HepG2 (cell line): ENCODE measurements around the gene NFKB1. TPM values are rescaled to one million over a fixed set of nuclear protein-coding genes. Genes with fewer than 3 reads are reported as not detected.
A peak's percentile ranks its signal among the peaks of the same experiment; 100 is the strongest.

Source experiments
- ATAC-seq: fragments of 200-7000 bp; cut with Tn5 transposase; 3 replicates; pipeline ENCODE4 v1.9.1; 2020; ENCODE audit warnings: mild to moderate bottlenecking, moderate library complexity
- BruUV-seq: library from RNA; stranded (reverse); fragments of 400-500 nt; replicated peaks from 2 replicates; lab custom pipeline; 2021; lab: Mats Ljungman, UMichigan
- CTCF ChIA-PET: fragments of 300-600 bp; formaldehyde crosslinking; extraction: SDS; loops from one replicate; lab custom pipeline; 2021; ENCODE audit warnings: low total read pairs, inconsistent platforms, low intra/inter-chr PET ratio; lab: Yijun Ruan, JAX
- POLR2A ChIA-PET: fragments of 350-600 bp; sonication (Branson Sonifier 250); formaldehyde crosslinking; loops from one replicate; lab custom pipeline; 2020; ENCODE audit warnings: antibody characterized with exemption, inconsistent platforms; lab: Yijun Ruan, JAX
- DNase-seq: peaks from one replicate; pipeline ENCODE4 v3.0.0-alpha.2; 2015; ENCODE audit warnings: low spot score
- FAIRE-seq: peaks from 3 replicates; lab custom pipeline; 2011; peaks lifted over from hg19 to GRCh38; lab: Jason Lieb, UNC
- H2AFZ ChIP-seq: one replicate; pipeline ENCODE4 v1.6.1; 2011; ENCODE audit warnings: low read length, inconsistent platforms
- H3K27ac ChIP-seq: fragments of 300-600 bp; 3 replicates; pipeline ENCODE4 v1.8.0; 2011; ENCODE audit warnings: mixed run types, mild to moderate bottlenecking, mixed read lengths, low read length, inconsistent platforms; ENCODE audit not compliant: insufficient read depth; ENCODE audit errors: extremely low read length
- H3K27me3 ChIP-seq, 2 experiments: fragments of 200-600 bp in 1 of 2; 2 replicates in 1 of 2; 3 replicates in 1 of 2; pipeline versions ENCODE4 v1.6.0 to v1.8.0; 2011; ENCODE audit warnings: low read length in 2 of 2, mild to moderate bottlenecking in 2 of 2, moderate library complexity in 2 of 2, inconsistent platforms in 1 of 2; ENCODE audit not compliant: insufficient read depth in 2 of 2, control insufficient read depth in 1 of 2
- H3K36me3 ChIP-seq, 2 experiments: fragments of 200-600 bp in 1 of 2; replicated peaks in 1 of 2; 2 replicates in 1 of 2; 3 replicates in 1 of 2; pipeline versions ENCODE4 v1.5.1 to v1.8.0; 2011; ENCODE audit warnings: low read length in 2 of 2, inconsistent platforms in 1 of 2; ENCODE audit not compliant: insufficient read depth in 2 of 2, control insufficient read depth in 1 of 2
- H3K4me1 ChIP-seq: 2 replicates; pipeline ENCODE4 v1.5.1; 2012; ENCODE audit warnings: low read length, inconsistent platforms; ENCODE audit not compliant: insufficient read depth
- H3K4me2 ChIP-seq: 2 replicates; pipeline ENCODE4 v1.6.0; 2011; ENCODE audit warnings: low read depth, low read length, inconsistent platforms
- H3K4me3 ChIP-seq, 3 experiments: fragments of 200-600 bp in 1 of 3; sonication (generic), shearing (Covaris generic) in 1 of 3; replicated peaks in 1 of 3; 2 replicates each; pipeline ENCODE4 v1.5.1; 2011 to 2016; ENCODE audit warnings: low read length in 3 of 3, inconsistent platforms in 2 of 3, low read depth in 2 of 3, mild to moderate bottlenecking in 2 of 3, control low read depth in 1 of 3, mixed read lengths in 1 of 3; ENCODE audit not compliant: insufficient read depth in 1 of 3
- H3K79me2 ChIP-seq: one replicate; pipeline ENCODE4 v1.6.1; 2011; ENCODE audit warnings: low read length, inconsistent platforms; ENCODE audit not compliant: insufficient read depth
- H3K9ac ChIP-seq: 2 replicates; pipeline ENCODE4 v1.6.0; 2011; ENCODE audit warnings: mild to moderate bottlenecking, low read depth, low read length, inconsistent platforms; ENCODE audit not compliant: insufficient read depth
- H3K9me3 ChIP-seq: 2 replicates; pipeline ENCODE4 v1.5.1; 2012; ENCODE audit warnings: mild to moderate bottlenecking, low read length
- H4K20me1 ChIP-seq: 2 replicates; pipeline ENCODE4 v1.6.0; 2011; ENCODE audit warnings: inconsistent platforms, mild to moderate bottlenecking, low read length, moderate library complexity; ENCODE audit not compliant: insufficient read depth
- MAFK ChIP-seq, 2 experiments: IDR thresholded peaks in 1 of 2; conservative IDR thresholded peaks in 1 of 2; 2 replicates each; pipeline ENCODE4 v1.6.1; 2011; ENCODE audit warnings: improper control_type of control experiment in 2 of 2, low read length in 2 of 2
- MED1 ChIP-seq: sonication (generic); formaldehyde crosslinking; IDR thresholded peaks from 2 replicates; pipeline ENCODE4 v1.4.0; 2020; ENCODE audit warnings: missing genetic modification reagents
- MLXIP ChIP-seq: sonication (generic); formaldehyde crosslinking; IDR thresholded peaks from 2 replicates; pipeline ENCODE4 v1.9.0; 2021; ENCODE audit warnings: missing genetic modification reagents, borderline replicate concordance
- NFKB2 ChIP-seq: sonication (generic); formaldehyde crosslinking; IDR thresholded peaks from 2 replicates; pipeline ENCODE4 v1.4.0; 2020; ENCODE audit warnings: missing genetic modification reagents, borderline replicate concordance
- RAD21 ChIP-seq: fragments of 450-650 bp; formaldehyde crosslinking; IDR thresholded peaks from 2 replicates; pipeline ENCODE4 v1.5.0; 2020; ENCODE audit warnings: mild to moderate bottlenecking
- RNF2 ChIP-seq: fragments of 450-650 bp; conservative IDR thresholded peaks from 2 replicates; pipeline ENCODE4 v1.6.1; 2016; ENCODE audit warnings: low read depth
- SAP130 ChIP-seq: IDR thresholded peaks from 2 replicates; pipeline ENCODE4 v1.6.1; 2016; ENCODE audit warnings: low read depth
- ZNF10 ChIP-seq: sonication (generic); formaldehyde crosslinking; IDR thresholded peaks from 2 replicates; pipeline ENCODE4 v1.4.0; 2020; ENCODE audit warnings: mild to moderate bottlenecking, low read depth, missing genetic modification reagents, borderline replicate concordance
- ZNF253 ChIP-seq: sonication (generic); formaldehyde crosslinking; IDR thresholded peaks from 2 replicates; pipeline ENCODE4 v1.8.0; 2022; ENCODE audit warnings: mild to moderate bottlenecking, missing genetic modification reagents, borderline replicate concordance
- ZNF644 ChIP-seq: IDR thresholded peaks from 2 replicates; pipeline ENCODE4 v1.6.1; 2016; ENCODE audit warnings: low read depth
- ZNF749 ChIP-seq: sonication (generic); formaldehyde crosslinking; IDR thresholded peaks from 2 replicates; pipeline ENCODE4 v1.8.0; 2022; ENCODE audit warnings: mild to moderate bottlenecking, missing genetic modification reagents, moderate library complexity, borderline replicate concordance
- WGBS: methylation state at CpG from one replicate; pipeline ENCODE4 v1.1.6; 2017; ENCODE audit warnings: low lambda C conversion rate; 5-methylcytosine and 5-hydroxymethylcytosine counted together
- in situ Hi-C: cut with HindIII; loops from 2 replicates; pipeline ENCODE4 v1.10.0; 2017; ENCODE audit warnings: low pct_unique_long_range_greater_than_20kb; ENCODE audit not compliant: extremely low pct_ligation_motif_present
- intact Hi-C: fragments of 100-400 bp; cut with micrococcal nuclease; formaldehyde crosslinking; loops from one replicate; pipeline ENCODE4 v1.10.0; 2022; ENCODE audit not compliant: unreplicated experiment
- polyA plus RNA-seq, 8 experiments: library from polyadenylated mRNA; depleted of rRNA in 3 of 8; stranded (reverse) in 7 of 8; unstranded in 1 of 8; fragments of >200 nt; fragmentation: Illumina TruSeq in 4 of 8; extraction: Trizol in 4 of 8; gene quantifications; 2 replicates each; pipeline versions ENCODE4 v1.2.1 to v1.2.3, GENCODE V29; 2011 to 2016; ENCODE audit warnings: low read depth in 4 of 8, missing spikeins in 1 of 8, mixed read lengths in 1 of 8; ENCODE audit not compliant: insufficient read depth in 1 of 8
- total RNA-seq, 5 experiments: library from RNA; depleted of rRNA; stranded (reverse); fragments of >200 nt; fragmentation: Illumina TruSeq; extraction: Trizol; gene quantifications; 2 replicates each; pipeline ENCODE4 v1.2.3, GENCODE V29; 2016; ENCODE audit warnings: low read depth in 1 of 5
- TF ChIP-seq, protein P1 (sequence below): sonication (generic); formaldehyde crosslinking; conservative IDR thresholded peaks from 2 replicates; pipeline ENCODE4 v1.5.0; 2020; ENCODE audit warnings: missing genetic modification reagents
- TF ChIP-seq, protein P2 (sequence below): sonication (generic); formaldehyde crosslinking; IDR thresholded peaks from 2 replicates; pipeline ENCODE4 v1.8.0; 2023; ENCODE audit warnings: mild to moderate bottlenecking, missing genetic modification reagents
- TF ChIP-seq, protein P3 (sequence below): sonication (generic); formaldehyde crosslinking; IDR thresholded peaks from 2 replicates; pipeline ENCODE4 v1.5.1; 2020; ENCODE audit warnings: missing genetic modification reagents, mild to moderate bottlenecking, borderline replicate concordance

Gene NFKB1
- total and polyA plus RNA-seq, 2 of the 13 experiments (the other 11 are each of a cell fraction or from before 2014, with no cell fraction given): 15.4 to 31.6 TPM

DNA sequence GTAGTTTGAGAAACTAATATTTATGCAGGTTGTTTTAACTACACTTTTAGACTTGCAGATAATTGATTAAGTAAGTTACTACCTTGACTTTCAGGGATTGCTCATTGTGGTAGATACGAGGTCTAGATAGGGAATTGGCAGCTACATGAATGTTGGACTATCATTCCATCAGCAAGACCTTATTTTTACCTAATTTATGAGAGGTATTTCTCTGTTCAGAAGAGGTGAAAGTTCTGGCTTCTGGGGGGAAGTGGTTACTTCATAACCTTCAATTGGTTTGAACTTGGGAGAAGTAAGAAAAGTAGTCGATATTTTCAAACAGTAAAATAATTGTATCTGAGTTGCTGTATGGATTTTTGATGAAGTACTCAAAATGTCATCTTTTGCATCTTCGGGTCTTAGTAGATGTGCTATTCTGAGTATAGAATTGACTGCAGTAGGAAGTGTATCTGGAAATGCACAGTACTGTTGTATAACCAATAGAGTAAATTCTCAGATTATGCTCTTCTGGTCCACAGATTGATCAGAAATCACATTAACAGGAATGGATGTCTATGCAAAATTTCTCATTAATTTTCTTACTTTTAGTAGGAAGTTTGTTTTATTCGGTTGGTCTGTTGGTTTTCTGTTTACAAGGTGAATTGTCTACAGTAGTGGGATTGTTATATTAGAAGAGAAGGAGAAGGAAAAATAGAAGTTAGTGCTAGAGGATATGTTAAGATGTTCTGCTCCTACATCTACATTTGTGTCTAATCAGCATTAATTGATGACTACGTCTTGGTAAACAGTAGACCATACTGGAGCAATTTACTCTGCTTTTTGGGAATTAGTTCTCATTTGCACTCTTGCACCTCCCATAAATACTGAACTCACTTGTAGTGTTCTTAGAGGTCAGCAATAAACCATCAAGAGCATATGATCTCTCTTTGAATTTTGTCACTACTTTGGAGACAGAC, 3.0 kb downstream of the NFKB1 start:
- H2AFZ ChIP-seq: no peak overlapping the region
- BruUV-seq: no TSS peak
- ChIA-PET POLR2A (interaction anchor here (1.1 kb wide), 2 partner anchors 61 to 117 kb away, joined by 3 read pairs; no protein-coding TSS in a partner anchor), CTCF (no interaction called here)
- H3K36me3 ChIP-seq: no peaks in the 10 kb centered on the region
- no peaks in the 10 kb centered on the region for H3K27me3 ChIP-seq
- H3K4me1 ChIP-seq: peaks cover 37% of the 10 kb centered on the region
- H3K79me2 ChIP-seq: peaks cover 69% of the 10 kb centered on the region
- in situ Hi-C loops (no loop called here), intact Hi-C loops (loop anchor here (5.0 kb wide), 4 partner anchors 73 to 513 kb away; partner anchors contain the start of genes SLC9B1 and UBE2D3)
- H3K4me2 ChIP-seq: peak overlapping the region; percentile 75
- ATAC-seq: no peak
- H3K27ac ChIP-seq: peak overlapping the region; percentile 97
- no peak for DNase-seq
- 29% methylated on average over 5 of the region's 5 CpGs for WGBS
- peak overlapping the region; percentile 85 to 94 (median 92); a peak in 5 of 6 replicates for H3K4me3 ChIP-seq
- H4K20me1 ChIP-seq: no peaks in the 10 kb centered on the region
- H3K9ac ChIP-seq: peak overlapping the region; percentile 96
- H3K9me3 ChIP-seq: no peaks in the 10 kb centered on the region
- no peak for FAIRE-seq
- TF ChIP-seq ZNF253 (CRISPR knock-in tag) (no peak), ZNF644 (no peak), ZNF10 (CRISPR knock-in tag) (no peak), RAD21 (CRISPR knock-in tag) (no peak), NFKB2 (no peak), MED1 (CRISPR knock-in tag) (no peak), MAFK (conservative IDR thresholded peaks at IDR 0.05 in 1 of 2, IDR thresholded peaks at IDR 0.05 in 1 of 2; ENCODE audit: low read length in 2 of 2) (peak; percentile 96 to 97), MLXIP (CRISPR knock-in tag) (no peak), SAP130 (peak; percentile 2; the same call in 1 of the 2 replicates), RNF2 (no peak), ZNF749 (CRISPR knock-in tag) (no peak)
- TF ChIP-seq, protein P1, sequence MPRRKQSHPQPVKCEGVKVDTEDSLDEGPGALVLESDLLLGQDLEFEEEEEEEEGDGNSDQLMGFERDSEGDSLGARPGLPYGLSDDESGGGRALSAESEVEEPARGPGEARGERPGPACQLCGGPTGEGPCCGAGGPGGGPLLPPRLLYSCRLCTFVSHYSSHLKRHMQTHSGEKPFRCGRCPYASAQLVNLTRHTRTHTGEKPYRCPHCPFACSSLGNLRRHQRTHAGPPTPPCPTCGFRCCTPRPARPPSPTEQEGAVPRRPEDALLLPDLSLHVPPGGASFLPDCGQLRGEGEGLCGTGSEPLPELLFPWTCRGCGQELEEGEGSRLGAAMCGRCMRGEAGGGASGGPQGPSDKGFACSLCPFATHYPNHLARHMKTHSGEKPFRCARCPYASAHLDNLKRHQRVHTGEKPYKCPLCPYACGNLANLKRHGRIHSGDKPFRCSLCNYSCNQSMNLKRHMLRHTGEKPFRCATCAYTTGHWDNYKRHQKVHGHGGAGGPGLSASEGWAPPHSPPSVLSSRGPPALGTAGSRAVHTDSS (CRISPR knock-in tag): no peak
- TF ChIP-seq, protein P2, sequence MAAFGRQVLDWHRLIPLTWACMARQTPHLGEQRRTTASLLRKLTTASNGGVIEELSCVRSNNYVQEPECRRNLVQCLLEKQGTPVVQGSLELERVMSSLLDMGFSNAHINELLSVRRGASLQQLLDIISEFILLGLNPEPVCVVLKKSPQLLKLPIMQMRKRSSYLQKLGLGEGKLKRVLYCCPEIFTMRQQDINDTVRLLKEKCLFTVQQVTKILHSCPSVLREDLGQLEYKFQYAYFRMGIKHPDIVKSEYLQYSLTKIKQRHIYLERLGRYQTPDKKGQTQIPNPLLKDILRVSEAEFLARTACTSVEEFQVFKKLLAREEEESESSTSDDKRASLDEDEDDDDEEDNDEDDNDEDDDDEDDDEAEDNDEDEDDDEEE (CRISPR knock-in tag): no peak
- TF ChIP-seq, protein P3, sequence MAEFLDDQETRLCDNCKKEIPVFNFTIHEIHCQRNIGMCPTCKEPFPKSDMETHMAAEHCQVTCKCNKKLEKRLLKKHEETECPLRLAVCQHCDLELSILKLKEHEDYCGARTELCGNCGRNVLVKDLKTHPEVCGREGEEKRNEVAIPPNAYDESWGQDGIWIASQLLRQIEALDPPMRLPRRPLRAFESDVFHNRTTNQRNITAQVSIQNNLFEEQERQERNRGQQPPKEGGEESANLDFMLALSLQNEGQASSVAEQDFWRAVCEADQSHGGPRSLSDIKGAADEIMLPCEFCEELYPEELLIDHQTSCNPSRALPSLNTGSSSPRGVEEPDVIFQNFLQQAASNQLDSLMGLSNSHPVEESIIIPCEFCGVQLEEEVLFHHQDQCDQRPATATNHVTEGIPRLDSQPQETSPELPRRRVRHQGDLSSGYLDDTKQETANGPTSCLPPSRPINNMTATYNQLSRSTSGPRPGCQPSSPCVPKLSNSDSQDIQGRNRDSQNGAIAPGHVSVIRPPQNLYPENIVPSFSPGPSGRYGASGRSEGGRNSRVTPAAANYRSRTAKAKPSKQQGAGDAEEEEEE (CRISPR knock-in tag): no peak
